Gastroesophageal sphincter (tissue), 3 donors: Measurements from ENCODE around the gene XAB2.

Experiments used
- CTCF ChIP-seq, 4 experiments: fragments of 200-600 bp in 2 of 4; fragments of 450-650 bp in 2 of 4; sonication (generic) in 1 of 4; IDR thresholded peaks; one replicate each; pipeline ENCODE4 v1.5.1; 2017 to 2019; ENCODE audit warnings: antibody characterized with exemption in 4 of 4, mild to moderate bottlenecking in 2 of 4, moderate library complexity in 2 of 4
- EP300 ChIP-seq: sonication (generic); formaldehyde crosslinking; IDR thresholded peaks from one replicate; pipeline ENCODE4 v1.6.1; 2017; ENCODE audit warnings: antibody characterized with exemption, mild to moderate bottlenecking
- POLR2A ChIP-seq, 2 donors: fragments of 450-650 bp; IDR thresholded peaks; one replicate each; pipeline ENCODE4 v1.6.1; 2017; ENCODE audit warnings: antibody characterized with exemption in 2 of 2, mild to moderate bottlenecking in 2 of 2, moderate library complexity in 1 of 2
- POLR2AphosphoS5 ChIP-seq: sonication (generic); formaldehyde crosslinking; IDR thresholded peaks from one replicate; pipeline ENCODE4 v1.6.1; 2017; ENCODE audit warnings: antibody characterized with exemption

GRCh38 chr19:7643031-7643415 is 13.7 kb upstream of the XAB2 start:
- TF ChIP-seq CTCF (IDR thresholded peaks at IDR 0.05) (no peak), POLR2A (IDR thresholded peaks at IDR 0.05) (no peak), EP300 (no peak), POLR2AphosphoS5 (no peak)
